HepG2 (cell line): Measurements from ENCODE around the gene TNC. TPM values are rescaled to one million over a fixed set of nuclear protein-coding genes. Genes with fewer than 3 reads are reported as not detected.

Experiments
- ATAC-seq: fragments of 200-7000 bp; cut with Tn5 transposase; 3 replicates; pipeline ENCODE4 v1.9.1; 2020; ENCODE audit warnings: mild to moderate bottlenecking, moderate library complexity
- BruUV-seq: library from RNA; stranded (reverse); fragments of 400-500 nt; replicated peaks from 2 replicates; lab custom pipeline; 2021; lab: Mats Ljungman, UMichigan
- CTCF ChIA-PET: fragments of 300-600 bp; formaldehyde crosslinking; extraction: SDS; loops from one replicate; lab custom pipeline; 2021; ENCODE audit warnings: low total read pairs, inconsistent platforms, low intra/inter-chr PET ratio; lab: Yijun Ruan, JAX
- POLR2A ChIA-PET: fragments of 350-600 bp; sonication (Branson Sonifier 250); formaldehyde crosslinking; loops from one replicate; lab custom pipeline; 2020; ENCODE audit warnings: antibody characterized with exemption, inconsistent platforms; lab: Yijun Ruan, JAX
- DNase-seq: peaks from one replicate; pipeline ENCODE4 v3.0.0-alpha.2; 2015; ENCODE audit warnings: low spot score
- FAIRE-seq: peaks from 3 replicates; lab custom pipeline; 2011; peaks lifted over from hg19 to GRCh38; lab: Jason Lieb, UNC
- H2AFZ ChIP-seq: one replicate; pipeline ENCODE4 v1.6.1; 2011; ENCODE audit warnings: low read length, inconsistent platforms
- H3K27ac ChIP-seq: fragments of 300-600 bp; 3 replicates; pipeline ENCODE4 v1.8.0; 2011; ENCODE audit warnings: mixed run types, mild to moderate bottlenecking, mixed read lengths, low read length, inconsistent platforms; ENCODE audit not compliant: insufficient read depth; ENCODE audit errors: extremely low read length
- H3K27me3 ChIP-seq, 2 experiments: fragments of 200-600 bp in 1 of 2; 2 replicates in 1 of 2; 3 replicates in 1 of 2; pipeline versions ENCODE4 v1.6.0 to v1.8.0; 2011; ENCODE audit warnings: low read length in 2 of 2, mild to moderate bottlenecking in 2 of 2, moderate library complexity in 2 of 2, inconsistent platforms in 1 of 2; ENCODE audit not compliant: insufficient read depth in 2 of 2, control insufficient read depth in 1 of 2
- H3K36me3 ChIP-seq, 2 experiments: fragments of 200-600 bp in 1 of 2; replicated peaks in 1 of 2; 2 replicates in 1 of 2; 3 replicates in 1 of 2; pipeline versions ENCODE4 v1.5.1 to v1.8.0; 2011; ENCODE audit warnings: low read length in 2 of 2, inconsistent platforms in 1 of 2; ENCODE audit not compliant: insufficient read depth in 2 of 2, control insufficient read depth in 1 of 2
- H3K4me1 ChIP-seq: 2 replicates; pipeline ENCODE4 v1.5.1; 2012; ENCODE audit warnings: low read length, inconsistent platforms; ENCODE audit not compliant: insufficient read depth
- H3K4me2 ChIP-seq: 2 replicates; pipeline ENCODE4 v1.6.0; 2011; ENCODE audit warnings: low read depth, low read length, inconsistent platforms
- H3K4me3 ChIP-seq, 3 experiments: fragments of 200-600 bp in 1 of 3; sonication (generic), shearing (Covaris generic) in 1 of 3; replicated peaks in 1 of 3; 2 replicates each; pipeline ENCODE4 v1.5.1; 2011 to 2016; ENCODE audit warnings: low read length in 3 of 3, inconsistent platforms in 2 of 3, low read depth in 2 of 3, mild to moderate bottlenecking in 2 of 3, control low read depth in 1 of 3, mixed read lengths in 1 of 3; ENCODE audit not compliant: insufficient read depth in 1 of 3
- H3K79me2 ChIP-seq: one replicate; pipeline ENCODE4 v1.6.1; 2011; ENCODE audit warnings: low read length, inconsistent platforms; ENCODE audit not compliant: insufficient read depth
- H3K9ac ChIP-seq: 2 replicates; pipeline ENCODE4 v1.6.0; 2011; ENCODE audit warnings: mild to moderate bottlenecking, low read depth, low read length, inconsistent platforms; ENCODE audit not compliant: insufficient read depth
- H3K9me3 ChIP-seq: 2 replicates; pipeline ENCODE4 v1.5.1; 2012; ENCODE audit warnings: mild to moderate bottlenecking, low read length
- H4K20me1 ChIP-seq: 2 replicates; pipeline ENCODE4 v1.6.0; 2011; ENCODE audit warnings: inconsistent platforms, mild to moderate bottlenecking, low read length, moderate library complexity; ENCODE audit not compliant: insufficient read depth
- BRD4 ChIP-seq: sonication (generic); formaldehyde crosslinking; IDR thresholded peaks from 2 replicates; pipeline ENCODE4 v1.4.0; 2020; ENCODE audit warnings: missing genetic modification reagents
- CAMTA2 ChIP-seq: sonication (generic); formaldehyde crosslinking; IDR thresholded peaks from 2 replicates; pipeline ENCODE4 v1.4.0; 2020; ENCODE audit warnings: mild to moderate bottlenecking, missing genetic modification reagents, borderline replicate concordance
- DNMT3B ChIP-seq: conservative IDR thresholded peaks from 2 replicates; pipeline ENCODE4 v1.6.1; 2016; ENCODE audit warnings: missing biosample characterization, control low read depth
- HNRNPK ChIP-seq: fragments of 200-400 bp; formaldehyde crosslinking; IDR thresholded peaks from 2 replicates; pipeline ENCODE4 v1.6.1; 2018; ENCODE audit warnings: low read length, low read depth, moderate library complexity, mild to moderate bottlenecking; ENCODE audit not compliant: poor library complexity, severe bottlenecking
- PCBP2 ChIP-seq: fragments of 200-400 bp; formaldehyde crosslinking; optimal IDR thresholded peaks from 2 replicates; pipeline ENCODE3; 2018; ENCODE audit warnings: low read length, low read depth; ENCODE audit not compliant: poor library complexity, severe bottlenecking
- PHB2 ChIP-seq: fragments of 450-650 bp; IDR thresholded peaks from 2 replicates; pipeline ENCODE4 v1.6.1; 2018; ENCODE audit not compliant: partially characterized antibody
- WGBS: methylation state at CpG from one replicate; pipeline ENCODE4 v1.1.6; 2017; ENCODE audit warnings: low lambda C conversion rate; 5-methylcytosine and 5-hydroxymethylcytosine counted together
- in situ Hi-C: cut with HindIII; loops from 2 replicates; pipeline ENCODE4 v1.10.0; 2017; ENCODE audit warnings: low pct_unique_long_range_greater_than_20kb; ENCODE audit not compliant: extremely low pct_ligation_motif_present
- intact Hi-C: fragments of 100-400 bp; cut with micrococcal nuclease; formaldehyde crosslinking; loops from one replicate; pipeline ENCODE4 v1.10.0; 2022; ENCODE audit not compliant: unreplicated experiment
- polyA plus RNA-seq, 8 experiments: library from polyadenylated mRNA; depleted of rRNA in 3 of 8; stranded (reverse) in 7 of 8; unstranded in 1 of 8; fragments of >200 nt; fragmentation: Illumina TruSeq in 4 of 8; extraction: Trizol in 4 of 8; gene quantifications; 2 replicates each; pipeline versions ENCODE4 v1.2.1 to v1.2.3, GENCODE V29; 2011 to 2016; ENCODE audit warnings: low read depth in 4 of 8, missing spikeins in 1 of 8, mixed read lengths in 1 of 8; ENCODE audit not compliant: insufficient read depth in 1 of 8
- total RNA-seq, 5 experiments: library from RNA; depleted of rRNA; stranded (reverse); fragments of >200 nt; fragmentation: Illumina TruSeq; extraction: Trizol; gene quantifications; 2 replicates each; pipeline ENCODE4 v1.2.3, GENCODE V29; 2016; ENCODE audit warnings: low read depth in 1 of 5

TNC gene
- total and polyA plus RNA-seq, 2 of the 13 experiments (the other 11 are each of a cell fraction or from before 2014, with no cell fraction given), result not detected

- H3K79me2 ChIP-seq, result no peaks in the 10 kb centered on the region
- no peak overlapping the region for H3K4me2 ChIP-seq
- H3K27ac ChIP-seq, result no peak overlapping the region
- intact Hi-C loops, result no loop called here
- 3% methylated on average over 2 of the region's 2 CpGs for WGBS
- no peaks in the 10 kb centered on the region for H3K4me1 ChIP-seq
- DNase-seq (no peak), FAIRE-seq (no peak), ATAC-seq (no peak)
- no peaks in the 10 kb centered on the region for H4K20me1 ChIP-seq
- no peaks in the 10 kb centered on the region for H3K36me3 ChIP-seq
- TF ChIP-seq CAMTA2 (CRISPR knock-in tag) (no peak), HNRNPK (peak; percentile 89), PCBP2 (peak; percentile 49)
- no peak overlapping the region for H2AFZ ChIP-seq
- CTCF ChIA-PET, result no interaction called here
- no peak overlapping the region for H3K9ac ChIP-seq
- no peaks in the 10 kb centered on the region for H3K9me3 ChIP-seq
- in situ Hi-C loops, result no loop called here
- H3K27me3 ChIP-seq, result no peaks in the 10 kb centered on the region
- BruUV-seq, result no TSS peak
- POLR2A ChIA-PET, result no interaction called here
- no peak overlapping the region for H3K4me3 ChIP-seq
Measured at GRCh38 chr9:115143689-115144088, 25.7 kb upstream of the TNC start.

GRCh38 chr9:115142517-115143270 lies 24.7 kb upstream of the TNC start:
- Histone ChIP-seq H3K4me3 (no peak overlapping the region), H3K27ac (no peak overlapping the region), H4K20me1 (no peaks in the 10 kb centered on the region), H2AFZ (no peak overlapping the region), H3K4me1 (no peaks in the 10 kb centered on the region), H3K36me3 (no peaks in the 10 kb centered on the region), H3K4me2 (no peak overlapping the region), H3K9ac (no peak overlapping the region), H3K27me3 (no peaks in the 10 kb centered on the region), H3K79me2 (no peaks in the 10 kb centered on the region), H3K9me3 (no peaks in the 10 kb centered on the region)
- ChIA-PET CTCF (no interaction called here), POLR2A (no interaction called here)
- ATAC-seq, result no peak
- intact Hi-C loops, result no loop called here
- no TSS peak for BruUV-seq
- no peak for FAIRE-seq
- TF ChIP-seq DNMT3B (CRISPR knock-in tag), result no peak
- no peak for TF ChIP-seq BRD4 (CRISPR knock-in tag)
- TF ChIP-seq PHB2, result no peak
- DNase-seq, result no peak
- WGBS, result 0% methylated on average over 6 of the region's 6 CpGs
- in situ Hi-C loops, result no loop called here
